ENCODE data around the gene LARGE1. TPM values are rescaled to one million over a fixed set of nuclear protein-coding genes. Genes with fewer than 3 reads are reported as not detected.

LARGE1 gene
- total RNA-seq, 1 experiment from 2014 or later: 1.5 TPM

DNA sequence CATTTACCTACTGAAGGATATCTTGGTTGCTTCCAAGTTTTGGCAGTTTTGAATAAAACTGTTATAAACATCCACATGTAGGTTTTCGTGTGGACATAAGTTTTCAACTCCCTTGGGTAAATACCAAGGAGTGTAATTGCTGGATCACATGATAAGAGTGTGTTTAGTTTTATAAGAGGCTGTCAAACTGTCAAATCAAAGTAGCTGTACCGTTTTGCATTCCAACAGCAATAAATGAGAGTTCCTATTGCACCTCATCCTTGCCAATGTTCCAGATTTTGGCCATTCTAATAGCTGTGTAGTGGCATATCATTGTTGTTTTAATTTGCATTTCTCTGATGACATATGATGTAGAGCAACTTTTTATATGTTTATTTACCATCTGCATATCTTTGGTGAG is 671.3 kb downstream of the LARGE1 start:
- H3K9me3 ChIP-seq (ENCODE audit: control insufficient read depth in 1 of 2, insufficient read depth in 1 of 2, low read depth in 1 of 2, low read length in 2 of 2): peaks cover 0 to 23% of the 10 kb centered on the region in 2 experiments; a peak in 2 of 4 replicates
- no peaks in the 10 kb centered on the region for H3K9me2 ChIP-seq (ENCODE audit: insufficient read depth)
- H3K27ac ChIP-seq (ENCODE audit: low read depth, low read length): no peak overlapping the region
- H4K20me1 ChIP-seq (ENCODE audit: insufficient read depth): no peaks in the 10 kb centered on the region
- no peak for DNase-seq (ENCODE audit: low read depth, low spot score)
- ATAC-seq: no peak
- ChIA-PET POLR2A (no interaction called here), CTCF (no interaction called here), RAD21 (ENCODE audit: low non-redundant PET in 1 of 2, low total read pairs in 2 of 2, uncharacterized antibody in 2 of 2, unreplicated experiment in 2 of 2) (no interaction called here)
- no peak overlapping the region for H3K9ac ChIP-seq (ENCODE audit: low read length)
- no peaks in the 10 kb centered on the region for H3K4me1 ChIP-seq (ENCODE audit: control insufficient read depth in 1 of 2, insufficient read depth in 2 of 2, low read length in 2 of 2)
- no peaks in the 10 kb centered on the region for H3K36me3 ChIP-seq (ENCODE audit: control insufficient read depth in 1 of 2, insufficient read depth in 2 of 2, low read length in 2 of 2)
- intact Hi-C loops (cut with micrococcal nuclease): no loop called here
- H3K4me3 ChIP-seq (replicated peaks in 1 of 2; ENCODE audit: low read depth in 1 of 2, low read length in 2 of 2): no peak overlapping the region
- H3K4me2 ChIP-seq (ENCODE audit: low read length): no peak overlapping the region
- no peaks in the 10 kb centered on the region for H3K27me3 ChIP-seq (ENCODE audit: insufficient read depth, low read length)
- TF ChIP-seq EZH2phosphoT487 (IDR thresholded peaks at IDR 0.05; ENCODE audit: borderline replicate concordance) (no peak), POLR2A (IDR thresholded peaks at IDR 0.05; ENCODE audit: borderline replicate concordance, extremely low read depth, insufficient read depth, insufficient read length) (no peak), FOSL1 (IDR thresholded peaks at IDR 0.05; ENCODE audit: low read depth) (no peak), CEBPB (IDR thresholded peaks at IDR 0.05; ENCODE audit: low read depth) (no peak), SP1 (IDR thresholded peaks at IDR 0.05; ENCODE audit: low read depth) (no peak), SRF (IDR thresholded peaks at IDR 0.05; ENCODE audit: low read depth) (no peak)
- TF ChIP-seq, protein P1, sequence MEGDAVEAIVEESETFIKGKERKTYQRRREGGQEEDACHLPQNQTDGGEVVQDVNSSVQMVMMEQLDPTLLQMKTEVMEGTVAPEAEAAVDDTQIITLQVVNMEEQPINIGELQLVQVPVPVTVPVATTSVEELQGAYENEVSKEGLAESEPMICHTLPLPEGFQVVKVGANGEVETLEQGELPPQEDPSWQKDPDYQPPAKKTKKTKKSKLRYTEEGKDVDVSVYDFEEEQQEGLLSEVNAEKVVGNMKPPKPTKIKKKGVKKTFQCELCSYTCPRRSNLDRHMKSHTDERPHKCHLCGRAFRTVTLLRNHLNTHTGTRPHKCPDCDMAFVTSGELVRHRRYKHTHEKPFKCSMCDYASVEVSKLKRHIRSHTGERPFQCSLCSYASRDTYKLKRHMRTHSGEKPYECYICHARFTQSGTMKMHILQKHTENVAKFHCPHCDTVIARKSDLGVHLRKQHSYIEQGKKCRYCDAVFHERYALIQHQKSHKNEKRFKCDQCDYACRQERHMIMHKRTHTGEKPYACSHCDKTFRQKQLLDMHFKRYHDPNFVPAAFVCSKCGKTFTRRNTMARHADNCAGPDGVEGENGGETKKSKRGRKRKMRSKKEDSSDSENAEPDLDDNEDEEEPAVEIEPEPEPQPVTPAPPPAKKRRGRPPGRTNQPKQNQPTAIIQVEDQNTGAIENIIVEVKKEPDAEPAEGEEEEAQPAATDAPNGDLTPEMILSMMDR (IDR thresholded peaks at IDR 0.05 in 2 of 3, conservative IDR thresholded peaks at IDR 0.05 in 1 of 3; ENCODE audit: borderline replicate concordance in 1 of 3, insufficient read depth in 1 of 3, low read depth in 2 of 3, low read length in 2 of 3): no peak
- TF ChIP-seq, protein P2, sequence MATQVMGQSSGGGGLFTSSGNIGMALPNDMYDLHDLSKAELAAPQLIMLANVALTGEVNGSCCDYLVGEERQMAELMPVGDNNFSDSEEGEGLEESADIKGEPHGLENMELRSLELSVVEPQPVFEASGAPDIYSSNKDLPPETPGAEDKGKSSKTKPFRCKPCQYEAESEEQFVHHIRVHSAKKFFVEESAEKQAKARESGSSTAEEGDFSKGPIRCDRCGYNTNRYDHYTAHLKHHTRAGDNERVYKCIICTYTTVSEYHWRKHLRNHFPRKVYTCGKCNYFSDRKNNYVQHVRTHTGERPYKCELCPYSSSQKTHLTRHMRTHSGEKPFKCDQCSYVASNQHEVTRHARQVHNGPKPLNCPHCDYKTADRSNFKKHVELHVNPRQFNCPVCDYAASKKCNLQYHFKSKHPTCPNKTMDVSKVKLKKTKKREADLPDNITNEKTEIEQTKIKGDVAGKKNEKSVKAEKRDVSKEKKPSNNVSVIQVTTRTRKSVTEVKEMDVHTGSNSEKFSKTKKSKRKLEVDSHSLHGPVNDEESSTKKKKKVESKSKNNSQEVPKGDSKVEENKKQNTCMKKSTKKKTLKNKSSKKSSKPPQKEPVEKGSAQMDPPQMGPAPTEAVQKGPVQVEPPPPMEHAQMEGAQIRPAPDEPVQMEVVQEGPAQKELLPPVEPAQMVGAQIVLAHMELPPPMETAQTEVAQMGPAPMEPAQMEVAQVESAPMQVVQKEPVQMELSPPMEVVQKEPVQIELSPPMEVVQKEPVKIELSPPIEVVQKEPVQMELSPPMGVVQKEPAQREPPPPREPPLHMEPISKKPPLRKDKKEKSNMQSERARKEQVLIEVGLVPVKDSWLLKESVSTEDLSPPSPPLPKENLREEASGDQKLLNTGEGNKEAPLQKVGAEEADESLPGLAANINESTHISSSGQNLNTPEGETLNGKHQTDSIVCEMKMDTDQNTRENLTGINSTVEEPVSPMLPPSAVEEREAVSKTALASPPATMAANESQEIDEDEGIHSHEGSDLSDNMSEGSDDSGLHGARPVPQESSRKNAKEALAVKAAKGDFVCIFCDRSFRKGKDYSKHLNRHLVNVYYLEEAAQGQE (IDR thresholded peaks at IDR 0.05; ENCODE audit: low read depth): no peak
- no TSS peak for BruUV-seq (replicated peaks)
- H2AFZ ChIP-seq (ENCODE audit: low read depth, low read length, poor library complexity, severe bottlenecking): no peak overlapping the region
- no peaks in the 10 kb centered on the region for H3K79me2 ChIP-seq (ENCODE audit: insufficient read depth, low read length)
